Hepatocyte (in vitro differentiated cells): Measurements from ENCODE around the gene CDYL. TPM values are rescaled to one million over a fixed set of nuclear protein-coding genes. Genes with fewer than 3 reads are reported as not detected.

Source experiments
- DNase-seq: peaks from one replicate; pipeline ENCODE4 v3.0.0-alpha.2; 2016; ENCODE audit warnings: low spot score
- H2AFZ ChIP-seq: fragments of 200-600 bp; sonication (generic); 2 replicates; pipeline ENCODE4 v1.6.0; 2016; ENCODE audit warnings: antibody characterized with exemption, mild to moderate bottlenecking
- H3K27ac ChIP-seq: fragments of 200-600 bp; sonication (generic); 2 replicates; pipeline ENCODE4 v1.5.1; 2016; ENCODE audit warnings: mild to moderate bottlenecking
- H3K27me3 ChIP-seq: fragments of 200-600 bp; sonication (generic); 2 replicates; pipeline ENCODE4 v1.6.1; 2016
- H3K36me3 ChIP-seq: fragments of 200-600 bp; sonication (generic); replicated peaks from 2 replicates; pipeline ENCODE4 v1.5.1; 2016; ENCODE audit warnings: low read depth; ENCODE audit not compliant: insufficient read depth
- H3K4me1 ChIP-seq: fragments of 200-600 bp; sonication (generic); 2 replicates; pipeline ENCODE4 v1.5.1; 2016; ENCODE audit warnings: mild to moderate bottlenecking, moderate library complexity; ENCODE audit not compliant: insufficient read depth
- H3K4me2 ChIP-seq: fragments of 200-600 bp; sonication (generic); 2 replicates; pipeline ENCODE4 v1.6.0; 2016
- H3K4me3 ChIP-seq: fragments of 200-600 bp; sonication (generic); 2 replicates; pipeline ENCODE4 v1.5.1; 2016; ENCODE audit warnings: mild to moderate bottlenecking
- H3K79me2 ChIP-seq: fragments of 200-600 bp; sonication (generic); 2 replicates; pipeline ENCODE4 v1.6.0; 2017; ENCODE audit warnings: mild to moderate bottlenecking
- H3K9me2 ChIP-seq: fragments of 200-600 bp; sonication (generic); replicated peaks from 2 replicates; pipeline ENCODE4 v1.6.0; 2017; ENCODE audit warnings: mild to moderate bottlenecking; ENCODE audit not compliant: insufficient read depth
- H3K9me3 ChIP-seq: fragments of 200-600 bp; sonication (generic); 2 replicates; pipeline ENCODE4 v1.5.1; 2016; ENCODE audit warnings: low read depth, mild to moderate bottlenecking
- H4K20me1 ChIP-seq: fragments of 200-600 bp; sonication (generic); 2 replicates; pipeline ENCODE4 v1.6.0; 2016; ENCODE audit warnings: mild to moderate bottlenecking; ENCODE audit not compliant: insufficient read depth, poor library complexity, severe bottlenecking
- EZH2 ChIP-seq: fragments of 200-600 bp; sonication (generic); IDR thresholded peaks from 2 replicates; pipeline ENCODE4 v1.6.1; 2016; ENCODE audit warnings: antibody characterized with exemption, mild to moderate bottlenecking, borderline replicate concordance
- EZH2phosphoT487 ChIP-seq: fragments of 200-600 bp; sonication (generic); IDR thresholded peaks from one replicate; pipeline ENCODE4 v1.6.1; 2018; ENCODE audit warnings: antibody characterized with exemption, mild to moderate bottlenecking, low read depth, moderate library complexity; ENCODE audit not compliant: unreplicated experiment, severe bottlenecking
- WGBS: methylation state at CpG from one replicate; pipeline ENCODE4 v1.1.6; 2016; ENCODE audit warnings: low lambda C conversion rate; ENCODE audit errors: missing lambda C conversion rate; 5-methylcytosine and 5-hydroxymethylcytosine counted together
- polyA plus RNA-seq: library from polyadenylated mRNA; unstranded; fragments of >200 nt; fragmentation: Nextera tagmentation; extraction: Ambion mirVana; gene quantifications from 2 replicates; pipeline ENCODE4 v1.2.1, GENCODE V29; 2016
- total RNA-seq: library from RNA; depleted of rRNA; stranded (reverse); fragments of >200 nt; gene quantifications from 2 replicates; pipeline ENCODE4 v1.2.3, GENCODE V29; 2014
- TF ChIP-seq, protein P1 (sequence below): fragments of 200-600 bp; sonication (generic); IDR thresholded peaks from 2 replicates; pipeline ENCODE4 v1.5.1; 2016; ENCODE audit warnings: antibody characterized with exemption, mild to moderate bottlenecking; ENCODE audit not compliant: poor library complexity

The CDYL gene
- total and polyA plus RNA-seq, 2 experiments from 2014 or later, result 25.3 to 30.4 TPM

- Histone ChIP-seq H3K4me2 (no peak overlapping the region), H3K27ac (no peak overlapping the region), H3K4me3 (no peak overlapping the region), H3K4me1 (no peaks in the 10 kb centered on the region), H3K27me3 (no peaks in the 10 kb centered on the region), H4K20me1 (peaks cover 11% of the 10 kb centered on the region), H3K36me3 (peaks cover 5% of the 10 kb centered on the region), H3K9me3 (peaks cover 8% of the 10 kb centered on the region), H3K9me2 (no peaks in the 10 kb centered on the region), H2AFZ (no peak overlapping the region), H3K79me2 (peaks cover 94% of the 10 kb centered on the region)
- 99% methylated on average over 3 of the region's 3 CpGs for WGBS
- TF ChIP-seq EZH2phosphoT487 (no peak), EZH2 (no peak)
- TF ChIP-seq, protein P1, sequence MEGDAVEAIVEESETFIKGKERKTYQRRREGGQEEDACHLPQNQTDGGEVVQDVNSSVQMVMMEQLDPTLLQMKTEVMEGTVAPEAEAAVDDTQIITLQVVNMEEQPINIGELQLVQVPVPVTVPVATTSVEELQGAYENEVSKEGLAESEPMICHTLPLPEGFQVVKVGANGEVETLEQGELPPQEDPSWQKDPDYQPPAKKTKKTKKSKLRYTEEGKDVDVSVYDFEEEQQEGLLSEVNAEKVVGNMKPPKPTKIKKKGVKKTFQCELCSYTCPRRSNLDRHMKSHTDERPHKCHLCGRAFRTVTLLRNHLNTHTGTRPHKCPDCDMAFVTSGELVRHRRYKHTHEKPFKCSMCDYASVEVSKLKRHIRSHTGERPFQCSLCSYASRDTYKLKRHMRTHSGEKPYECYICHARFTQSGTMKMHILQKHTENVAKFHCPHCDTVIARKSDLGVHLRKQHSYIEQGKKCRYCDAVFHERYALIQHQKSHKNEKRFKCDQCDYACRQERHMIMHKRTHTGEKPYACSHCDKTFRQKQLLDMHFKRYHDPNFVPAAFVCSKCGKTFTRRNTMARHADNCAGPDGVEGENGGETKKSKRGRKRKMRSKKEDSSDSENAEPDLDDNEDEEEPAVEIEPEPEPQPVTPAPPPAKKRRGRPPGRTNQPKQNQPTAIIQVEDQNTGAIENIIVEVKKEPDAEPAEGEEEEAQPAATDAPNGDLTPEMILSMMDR, result no peak
- no peak for DNase-seq
These were observed 64.0 kb downstream of the CDYL start for GRCh38 chr6:4840169-4840568.

DNA sequence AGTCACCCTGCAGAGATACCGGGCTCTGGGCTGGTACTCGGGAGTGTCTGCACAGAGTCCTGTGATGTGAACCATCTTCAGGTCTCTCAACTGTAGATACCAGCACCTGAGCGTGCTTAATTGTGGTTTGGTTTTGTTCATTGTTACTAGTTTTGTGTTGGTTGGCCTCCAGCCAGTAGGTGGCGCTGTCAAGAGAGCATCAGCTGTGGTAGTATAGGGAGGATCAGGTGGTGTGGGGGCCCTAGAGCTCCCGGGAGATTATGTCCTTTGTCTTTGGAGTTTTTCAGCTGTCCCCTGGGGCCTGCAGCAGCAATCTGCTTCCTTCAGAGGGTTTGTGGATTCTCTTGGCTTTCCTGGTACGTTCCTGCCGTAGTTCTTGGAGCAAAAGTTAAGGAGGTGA lies 67.9 kb downstream of the CDYL start:
- WGBS, result 88% methylated on average over 7 of the region's 7 CpGs
- Histone ChIP-seq H3K36me3 (peaks cover 2% of the 10 kb centered on the region), H2AFZ (no peak overlapping the region), H3K9me3 (peaks cover 17% of the 10 kb centered on the region), H3K9me2 (no peaks in the 10 kb centered on the region), H3K79me2 (peaks cover 96% of the 10 kb centered on the region), H3K4me1 (peaks cover 7% of the 10 kb centered on the region), H4K20me1 (peaks cover 6% of the 10 kb centered on the region), H3K27ac (no peak overlapping the region), H3K4me3 (no peak overlapping the region), H3K27me3 (no peaks in the 10 kb centered on the region), H3K4me2 (no peak overlapping the region)
- DNase-seq, result no peak
- TF ChIP-seq, protein P1, result peak; percentile 7
- TF ChIP-seq EZH2, result no peak
- no peak for TF ChIP-seq EZH2phosphoT487

DNA sequence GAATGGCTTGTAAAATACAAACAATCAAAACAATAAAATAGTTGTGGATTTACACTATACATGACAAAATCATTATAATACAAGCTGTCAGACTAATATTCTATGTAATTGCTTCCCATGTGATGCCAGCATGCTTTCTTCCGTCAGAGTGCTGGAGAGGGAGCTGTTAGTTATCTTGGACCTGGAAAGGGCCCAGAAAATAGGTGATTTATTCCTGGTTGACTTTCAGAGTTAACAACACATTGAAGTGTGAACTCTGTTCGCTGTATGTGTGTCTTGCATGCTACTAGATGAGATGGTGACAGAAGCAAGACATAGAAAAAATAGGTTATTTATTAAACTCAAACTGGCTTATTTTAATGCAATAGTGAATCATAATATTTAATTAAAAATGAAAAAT lies 70.2 kb downstream of the CDYL start:
- TF ChIP-seq EZH2phosphoT487, result no peak
- TF ChIP-seq EZH2, result no peak
- TF ChIP-seq, protein P1, result no peak
- Histone ChIP-seq H2AFZ (no peak overlapping the region), H3K79me2 (peaks cover 96% of the 10 kb centered on the region), H3K9me2 (no peaks in the 10 kb centered on the region), H4K20me1 (peaks cover 13% of the 10 kb centered on the region), H3K36me3 (no peaks in the 10 kb centered on the region), H3K9me3 (peaks cover 9% of the 10 kb centered on the region), H3K27ac (no peak overlapping the region), H3K4me3 (no peak overlapping the region), H3K4me1 (peaks cover 8% of the 10 kb centered on the region), H3K4me2 (no peak overlapping the region), H3K27me3 (no peaks in the 10 kb centered on the region)
- DNase-seq, result no peak
- WGBS, result 96% methylated on average over 2 of the region's 2 CpGs
